G401.6 (cell line): Measurements from ENCODE around the gene TBRG1.
A peak's percentile ranks its signal among the peaks of the same experiment; 100 is the strongest.
"Not testable (repeated sequence)": the region's sequence is repeated elsewhere in the genome, so short reads cannot be mapped to it uniquely, and the experiment has no call there.

Source experiments
- FAIRE-seq: peaks from 2 replicates; lab custom pipeline; 2012; peaks lifted over from hg19 to GRCh38; lab: Jason Lieb, UNC

TBRG1 gene, protein sequence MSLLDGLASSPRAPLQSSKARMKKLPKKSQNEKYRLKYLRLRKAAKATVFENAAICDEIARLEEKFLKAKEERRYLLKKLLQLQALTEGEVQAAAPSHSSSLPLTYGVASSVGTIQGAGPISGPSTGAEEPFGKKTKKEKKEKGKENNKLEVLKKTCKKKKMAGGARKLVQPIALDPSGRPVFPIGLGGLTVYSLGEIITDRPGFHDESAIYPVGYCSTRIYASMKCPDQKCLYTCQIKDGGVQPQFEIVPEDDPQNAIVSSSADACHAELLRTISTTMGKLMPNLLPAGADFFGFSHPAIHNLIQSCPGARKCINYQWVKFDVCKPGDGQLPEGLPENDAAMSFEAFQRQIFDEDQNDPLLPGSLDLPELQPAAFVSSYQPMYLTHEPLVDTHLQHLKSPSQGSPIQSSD

DNA sequence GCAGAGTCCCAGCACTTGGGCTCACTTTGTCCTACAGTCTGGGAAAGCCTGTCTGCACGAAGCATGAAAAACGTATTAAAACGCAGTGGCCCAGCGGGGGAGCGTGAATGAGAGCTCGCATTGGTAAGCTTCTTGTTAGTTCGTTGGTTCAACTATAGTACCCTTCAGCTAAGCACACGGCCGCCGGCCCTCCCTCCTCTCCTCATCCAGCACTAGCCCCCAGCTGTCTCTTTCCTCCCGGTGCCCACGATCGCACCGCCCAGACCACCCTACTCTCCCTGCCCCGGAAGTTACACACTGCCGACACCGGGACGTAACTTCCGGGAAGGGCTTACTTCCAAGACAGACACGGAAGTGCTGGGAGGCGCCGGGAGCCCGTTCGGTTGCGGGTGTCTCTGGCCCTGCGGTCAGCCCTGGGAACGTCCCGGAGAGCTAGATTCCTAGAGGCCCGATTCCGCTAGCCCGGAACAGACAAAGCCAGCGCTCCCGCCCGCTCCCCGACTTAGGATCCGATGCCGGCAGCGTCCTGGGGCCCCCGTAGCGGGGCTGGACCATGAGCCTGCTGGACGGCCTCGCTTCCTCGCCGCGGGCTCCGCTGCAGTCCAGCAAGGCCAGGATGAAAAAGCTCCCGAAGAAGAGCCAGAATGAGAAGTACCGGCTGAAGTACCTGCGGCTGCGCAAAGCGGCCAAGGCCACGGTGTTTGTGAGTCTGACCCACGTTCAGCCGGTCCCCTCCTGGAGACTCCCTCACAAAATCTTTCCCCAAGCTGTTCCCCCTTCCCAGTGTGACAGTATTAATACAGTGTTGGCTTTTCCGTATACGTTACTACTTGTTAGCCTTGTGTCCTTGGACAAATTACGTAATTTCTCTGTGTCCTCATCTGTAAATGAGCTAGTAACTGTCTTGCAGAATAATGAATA, at the start of gene TBRG1:
TBRG1 (plus strand) TSS at position 334 of the 921 bp plus-strand sequence; CDS start at position 554, 220 bp downstream.
- peak; percentile 67 for FAIRE-seq

DNA sequence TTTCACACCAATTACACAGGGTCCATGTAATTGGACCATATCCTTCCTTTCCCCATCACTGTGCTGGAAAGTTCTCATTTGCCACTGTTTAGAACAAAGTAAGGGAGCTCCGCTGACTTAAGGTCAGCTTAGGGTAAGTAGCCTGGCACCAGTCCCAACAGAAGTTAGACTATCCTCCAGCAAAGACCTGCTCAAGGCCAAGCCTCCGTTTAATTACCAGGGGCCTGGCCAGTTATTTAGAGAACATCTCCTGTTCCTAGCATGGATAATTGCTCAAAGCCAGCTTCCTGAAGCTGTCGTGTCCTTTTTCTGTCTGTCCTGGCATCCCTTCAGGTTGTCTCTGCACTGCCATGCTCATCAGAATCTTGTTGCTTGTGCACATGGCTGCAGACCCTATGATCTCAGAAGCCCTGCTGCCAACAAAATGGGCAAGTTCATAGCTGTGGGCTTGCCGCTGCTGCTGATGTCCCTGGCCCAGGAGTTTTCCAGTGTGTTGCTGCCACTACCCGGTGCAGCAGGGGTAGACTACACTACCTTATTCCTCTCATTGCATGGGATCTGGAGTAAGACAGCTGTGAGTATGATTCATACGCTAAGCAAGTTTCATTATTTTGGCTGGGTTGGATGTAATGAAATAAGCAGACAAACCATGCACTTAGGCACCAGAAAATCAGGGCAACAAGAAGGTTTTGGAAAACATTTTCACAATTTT, 44.8 kb upstream of the TBRG1 start:
- FAIRE-seq, result no peak

DNA sequence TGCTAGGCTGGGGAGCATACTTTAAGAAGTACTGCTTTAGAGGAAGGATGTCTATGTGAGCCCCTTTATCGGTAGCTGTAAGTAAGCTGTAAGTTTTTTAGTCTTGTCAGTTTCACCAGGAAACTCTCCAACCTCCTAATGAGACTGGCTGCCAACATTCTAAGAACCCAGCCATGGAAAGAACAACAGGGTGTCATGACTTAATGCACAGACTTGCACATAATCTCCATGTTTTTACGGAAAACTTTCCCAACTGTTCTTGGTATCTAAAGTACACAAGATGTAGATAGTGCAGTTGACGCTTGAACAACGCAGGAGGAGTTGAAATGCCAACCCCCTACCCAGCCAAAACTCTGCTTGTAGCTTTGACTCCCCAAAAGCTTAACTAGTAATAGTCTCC, 43.9 kb upstream of the TBRG1 start:
- no peak for FAIRE-seq

DNA sequence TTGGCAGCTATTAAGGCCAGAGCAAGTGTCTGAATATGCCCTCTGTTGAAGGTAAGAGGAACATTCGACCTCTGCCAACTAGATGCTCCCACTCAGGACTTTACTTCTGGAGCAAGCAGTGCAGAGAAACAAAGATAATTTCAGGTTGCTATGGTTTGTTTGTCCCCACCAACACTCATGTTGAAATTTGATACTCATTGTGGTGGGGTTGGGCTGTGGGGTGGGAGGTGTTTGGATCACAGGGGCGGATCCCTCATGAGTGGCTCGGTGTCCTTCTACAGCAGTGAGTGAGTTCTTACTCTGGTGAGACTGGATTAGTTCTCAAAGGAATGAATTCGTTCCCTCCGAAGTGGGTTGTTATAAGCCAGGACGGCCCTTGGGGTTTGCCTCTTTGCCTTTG, 40.8 kb upstream of the TBRG1 start:
- no peak for FAIRE-seq

DNA sequence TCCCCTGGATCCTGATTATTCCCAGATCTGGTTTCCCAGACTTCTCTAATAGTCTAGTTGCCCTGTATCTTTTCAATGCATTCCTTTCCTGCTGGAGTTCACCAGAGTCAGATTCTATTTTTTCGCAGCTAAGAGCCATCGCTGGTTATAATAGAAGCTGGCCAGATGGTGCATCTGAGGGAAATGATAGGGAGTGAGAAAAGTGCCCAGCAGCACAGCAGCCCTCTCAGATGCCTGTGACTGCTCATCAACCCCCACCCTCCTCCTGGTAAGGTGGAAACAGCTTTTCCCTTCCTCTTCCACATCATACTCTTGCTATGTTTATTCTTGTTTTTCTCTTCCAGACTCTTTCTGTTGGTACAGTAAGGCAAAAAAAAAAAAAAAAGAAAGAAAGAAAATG, 40.1 kb upstream of the TBRG1 start:
- no peak for FAIRE-seq

DNA sequence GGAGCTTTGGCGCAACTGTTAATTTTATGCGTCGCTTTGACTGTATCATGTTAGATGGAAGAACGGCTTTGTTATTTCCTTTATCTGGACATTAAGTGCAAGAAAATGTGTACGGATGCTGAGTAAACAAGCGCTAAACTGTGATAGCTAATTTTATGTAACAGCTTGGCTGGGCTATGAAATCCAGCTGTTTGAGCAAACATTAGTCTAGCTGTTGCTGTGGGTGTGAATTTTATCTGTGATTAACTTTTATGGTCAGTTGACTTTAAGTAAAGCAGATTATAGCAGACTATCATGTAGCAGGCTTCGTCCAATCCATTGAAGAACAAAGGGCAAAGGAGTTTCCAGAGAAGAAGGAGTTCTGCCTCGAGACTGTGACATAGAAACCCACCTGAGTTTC, 38.9 kb upstream of the TBRG1 start:
- FAIRE-seq, result no peak

DNA sequence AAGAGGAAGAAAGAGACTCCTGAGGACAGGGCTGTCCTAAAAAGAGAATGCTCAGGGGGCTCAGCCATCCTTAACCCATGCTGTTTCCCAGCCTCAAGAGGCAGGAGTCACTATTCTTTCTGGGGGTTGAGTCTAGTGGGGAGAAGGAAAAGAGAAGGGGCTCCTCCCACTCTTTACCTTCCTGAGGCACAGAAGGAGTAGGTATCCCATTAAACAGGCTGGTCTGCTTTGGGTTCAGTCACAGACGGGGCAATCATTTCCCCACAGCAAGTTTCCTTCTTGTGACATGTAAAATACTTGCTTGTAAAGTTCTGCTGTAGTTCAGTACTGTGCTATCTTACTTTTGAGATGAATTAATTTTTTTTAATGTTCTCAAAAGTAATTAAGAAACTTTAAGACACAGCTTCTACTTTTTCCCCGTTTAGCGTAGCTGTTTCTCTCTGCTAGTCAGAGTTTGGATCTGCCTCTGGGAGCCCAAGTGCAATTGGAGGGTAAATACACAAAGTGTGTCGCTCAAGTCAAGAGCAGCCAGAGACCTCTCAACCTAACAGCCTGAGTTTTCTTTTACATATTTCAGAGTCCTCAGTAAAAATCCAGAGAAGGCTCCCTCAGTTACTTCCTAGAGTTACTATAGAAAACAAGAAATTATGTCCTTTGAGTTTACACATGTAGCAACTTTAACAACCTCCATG, 37.8 kb upstream of the TBRG1 start:
- FAIRE-seq, result no peak

DNA sequence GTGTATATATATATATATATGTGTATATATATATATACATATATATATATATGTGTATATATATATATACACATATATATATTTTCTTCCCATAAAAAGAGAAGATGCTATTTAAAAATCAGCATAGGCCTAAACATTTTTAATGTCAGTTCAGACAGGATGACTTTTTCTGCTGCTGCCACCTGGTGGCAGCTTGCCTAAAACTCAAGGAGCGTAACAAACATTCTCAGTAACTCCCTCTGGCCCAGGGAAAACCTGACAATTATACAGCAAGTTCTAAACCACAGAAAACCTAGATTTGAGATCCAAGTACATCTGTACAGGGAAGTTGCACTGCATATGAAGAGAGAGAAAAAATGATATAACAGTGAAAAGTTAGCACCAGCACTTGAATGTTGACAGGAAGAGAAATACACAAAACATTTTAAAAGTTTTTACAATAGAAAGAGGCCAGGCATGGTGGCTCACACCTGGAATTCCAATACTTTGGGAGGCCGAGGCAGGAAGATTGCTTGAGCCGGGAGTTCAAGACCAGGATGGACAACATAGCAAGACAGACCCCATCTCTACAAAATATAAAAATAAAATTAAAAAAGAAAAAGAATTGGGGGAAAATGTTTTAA, 36.3 kb upstream of the TBRG1 start:
- no peak for FAIRE-seq

DNA sequence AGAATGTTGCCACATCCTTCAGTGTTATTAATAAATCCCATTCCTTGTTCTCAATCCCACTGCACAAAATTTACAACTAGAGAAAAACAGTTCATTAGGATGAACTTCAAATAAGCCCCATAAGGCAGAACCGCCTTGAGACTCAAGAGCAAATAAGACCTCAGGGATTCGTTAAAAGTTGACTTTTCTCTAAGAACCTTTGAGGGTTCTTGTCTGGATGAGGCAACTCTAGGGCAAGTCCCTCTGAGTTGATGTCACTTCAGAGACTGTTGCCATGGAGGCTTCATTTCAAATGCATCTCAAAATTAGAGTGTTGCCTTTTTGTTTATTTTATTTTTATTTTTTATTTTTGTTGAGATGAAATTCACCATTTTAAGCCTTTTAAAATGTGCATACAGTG, 31.2 kb upstream of the TBRG1 start:
- no peak for FAIRE-seq

DNA sequence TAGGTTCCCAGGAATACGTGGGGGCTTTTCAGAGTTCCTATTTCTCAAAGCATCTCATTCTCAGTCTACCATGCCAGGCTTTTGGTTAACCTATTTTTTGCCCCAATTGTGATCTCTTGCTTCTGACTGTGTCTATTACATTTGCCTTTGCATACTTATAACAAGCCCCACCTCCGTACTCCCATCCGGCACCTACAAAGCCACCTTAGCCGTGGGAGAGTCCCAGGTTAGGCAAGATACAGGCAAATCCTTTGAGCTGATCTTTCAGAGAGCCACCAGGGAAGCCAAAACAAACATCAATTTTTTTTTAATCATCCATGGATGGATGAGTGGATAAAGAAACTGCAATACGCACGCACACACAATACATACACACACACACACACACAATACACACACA, 30.0 kb upstream of the TBRG1 start:
- FAIRE-seq, result no peak

DNA sequence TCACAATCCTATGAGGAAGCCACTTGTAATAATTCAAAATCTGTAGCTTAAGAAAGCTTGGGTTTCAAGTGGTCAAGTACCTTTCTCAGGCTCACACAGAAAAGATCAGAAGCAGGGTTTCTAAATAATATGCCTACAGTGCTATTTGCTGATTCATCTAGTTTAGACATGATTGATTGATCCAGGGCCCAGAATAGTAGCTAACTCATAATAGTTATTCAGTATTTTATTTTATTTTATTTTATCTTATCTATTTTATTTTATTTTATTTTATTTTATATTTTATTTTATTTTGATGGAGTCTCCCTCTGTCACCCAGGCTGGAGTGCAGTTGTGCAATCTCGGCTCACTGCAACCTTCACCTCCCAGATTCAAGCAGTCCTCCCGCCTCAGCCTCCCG, 27.4 kb upstream of the TBRG1 start:
- no peak for FAIRE-seq

DNA sequence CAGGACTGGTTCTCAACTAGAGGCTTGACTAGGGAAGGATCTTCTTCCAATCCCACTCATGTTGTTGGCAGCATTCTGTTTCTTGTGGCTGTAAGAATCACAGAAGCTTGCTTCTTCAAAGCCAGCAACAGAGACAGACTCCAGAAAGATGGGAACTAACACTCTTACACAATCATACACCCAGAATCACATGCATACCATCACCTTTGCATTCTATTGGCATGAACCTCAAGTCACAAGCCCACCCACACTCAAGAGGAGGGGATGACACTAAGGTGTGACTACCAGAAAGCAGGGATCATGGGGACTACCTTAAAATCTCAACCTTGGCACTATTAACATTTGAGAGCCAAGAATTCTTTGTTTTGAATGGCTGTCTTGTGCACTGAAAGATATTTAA, 25.0 kb upstream of the TBRG1 start:
- FAIRE-seq, result no peak

DNA sequence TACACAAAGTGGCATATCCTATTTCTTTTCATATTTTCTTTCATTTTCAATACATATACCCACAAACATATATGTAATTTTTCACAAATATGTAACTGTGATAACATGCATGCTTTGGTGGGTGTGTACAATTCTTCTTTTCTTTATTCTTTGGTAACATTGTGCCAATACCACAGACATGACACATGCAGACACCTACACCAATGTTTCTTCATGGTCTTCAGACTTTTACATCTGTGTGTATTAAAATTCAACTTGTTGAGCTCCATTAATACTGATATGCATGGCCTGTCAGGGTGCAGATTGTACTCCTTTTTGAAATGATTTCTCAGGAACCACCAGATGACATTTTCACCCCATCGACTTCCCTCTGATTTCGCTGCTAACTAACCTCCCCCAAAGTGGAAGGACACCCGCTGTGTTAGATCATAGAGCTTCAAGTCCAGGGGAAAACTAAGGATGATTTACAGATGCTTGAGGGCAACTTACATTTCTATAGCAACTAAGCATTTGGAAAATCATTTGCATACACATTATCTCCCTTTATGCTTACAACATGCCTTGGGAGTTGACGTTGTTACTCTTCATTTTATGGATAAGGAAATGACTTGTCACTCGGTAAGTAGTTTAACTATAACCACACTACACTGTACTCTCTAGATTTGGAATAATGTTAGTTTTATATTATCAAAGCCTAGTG, 21.9 kb upstream of the TBRG1 start:
- no peak for FAIRE-seq

DNA sequence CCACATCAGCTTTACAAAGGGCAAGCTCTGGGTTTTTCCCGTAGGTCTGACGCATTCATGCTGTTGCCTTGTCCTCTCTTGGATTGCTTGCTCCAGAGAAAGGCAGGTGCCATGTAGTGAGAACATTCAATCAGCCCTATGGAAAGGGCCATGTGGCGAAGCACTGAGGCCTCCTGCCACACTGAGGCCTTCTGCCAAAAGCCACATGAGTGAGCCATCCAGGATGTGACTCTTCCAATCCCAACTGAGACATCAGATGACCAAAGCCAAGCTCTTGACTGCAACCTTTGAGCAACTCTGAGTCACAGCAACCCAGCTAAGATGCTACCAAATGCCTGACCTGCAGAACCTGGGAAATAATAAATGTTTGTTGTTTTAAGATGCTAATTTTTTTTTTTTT, 20.5 kb upstream of the TBRG1 start:
- FAIRE-seq, result no peak

DNA sequence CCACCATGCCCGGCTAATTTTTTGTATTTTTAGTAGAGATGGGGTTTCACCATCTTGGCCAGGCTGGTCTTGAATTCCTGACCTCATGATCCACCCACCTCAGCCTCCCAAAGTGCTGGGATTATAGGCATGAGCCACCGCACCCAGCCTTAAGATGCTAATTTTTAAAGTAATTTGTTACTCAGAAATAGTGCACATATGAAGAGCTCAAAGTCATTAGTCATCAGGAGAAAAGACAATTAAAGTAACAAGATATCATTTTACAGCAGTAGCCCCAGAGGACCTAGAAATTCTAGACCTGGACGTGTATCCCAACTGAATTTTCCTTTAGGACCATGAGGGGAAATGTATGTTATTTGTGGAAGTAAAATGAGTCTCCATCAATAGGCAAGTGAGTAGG, 19.9 kb upstream of the TBRG1 start:
- not testable (repeated sequence) for FAIRE-seq

DNA sequence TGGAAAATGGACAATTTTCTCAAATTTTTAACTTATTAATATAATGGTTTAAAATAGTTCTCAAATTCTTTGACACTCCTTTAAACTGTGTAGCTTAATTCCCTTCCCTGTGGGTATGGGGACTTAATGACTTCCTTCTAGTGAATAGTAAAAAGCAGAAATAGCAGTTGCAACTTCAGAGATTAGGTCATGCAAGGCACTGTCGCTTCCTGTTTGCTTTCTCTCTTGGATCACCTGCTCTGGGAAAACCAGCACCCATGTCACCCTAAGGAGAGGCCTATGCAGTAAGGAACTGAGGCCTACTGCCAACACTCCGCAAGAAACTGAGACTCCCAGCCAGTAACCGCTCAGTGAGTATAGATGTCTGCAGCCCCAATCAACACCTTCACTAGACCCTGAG, 16.9 kb upstream of the TBRG1 start:
- no peak for FAIRE-seq

DNA sequence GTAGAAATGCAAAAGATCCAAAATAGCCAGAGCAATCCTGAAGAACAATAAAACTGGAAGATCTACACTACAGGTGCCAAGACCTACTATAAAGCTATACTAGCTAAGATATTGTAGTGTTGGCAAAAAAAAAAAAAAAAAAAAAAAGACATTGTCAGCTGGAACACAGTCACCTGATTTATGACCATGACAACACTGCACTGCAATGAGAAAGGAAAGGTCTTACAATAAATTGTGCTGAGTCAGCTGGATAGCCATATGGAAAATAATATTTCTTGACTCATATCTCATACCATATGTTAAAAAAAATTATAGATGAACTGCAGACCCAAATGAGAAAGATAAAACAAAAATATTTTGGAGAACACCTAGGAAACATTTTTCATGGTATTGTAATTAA, 14.5 kb upstream of the TBRG1 start:
- FAIRE-seq, result no peak

DNA sequence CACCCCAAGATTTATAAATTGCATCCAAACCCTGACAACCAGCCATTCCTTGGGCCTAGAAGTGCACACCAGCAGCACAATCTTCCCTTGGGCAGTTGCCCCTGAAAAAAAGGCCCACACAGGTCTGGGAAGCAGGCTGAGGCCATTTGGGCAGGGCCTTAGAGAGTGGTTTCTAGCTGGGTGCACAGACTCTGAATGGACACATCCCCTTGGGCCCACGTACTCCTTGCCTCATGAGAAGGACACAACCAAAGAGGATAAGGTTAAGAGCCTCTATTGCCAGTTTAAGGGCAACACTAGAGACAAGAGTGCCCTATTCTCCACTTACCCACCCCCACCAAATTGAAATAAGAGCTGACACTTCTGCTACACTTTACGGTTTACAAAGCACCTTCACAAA, 12.4 kb upstream of the TBRG1 start:
- FAIRE-seq, result no peak

DNA sequence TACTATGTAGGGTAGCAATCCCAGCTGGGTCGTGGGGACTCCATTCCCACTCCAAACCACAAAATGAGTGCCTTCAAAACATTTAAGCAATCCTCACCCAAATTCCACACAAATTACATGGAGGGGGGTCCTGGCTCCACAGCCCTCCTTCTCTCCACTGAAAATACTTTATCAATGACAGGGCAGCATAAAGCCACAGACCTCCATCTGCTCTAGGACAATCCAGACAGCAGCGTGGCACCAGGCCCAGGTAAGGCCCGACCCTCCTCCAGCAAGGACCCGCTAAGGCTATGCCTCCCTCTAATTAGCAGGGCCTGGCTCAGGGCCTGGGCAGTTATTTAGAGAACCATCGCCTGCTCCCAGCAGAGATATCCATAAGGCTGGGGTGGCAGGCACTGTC, 11.6 kb upstream of the TBRG1 start, which contains the start of gene PANX3:
PANX3 (plus strand) TSS at position 365 of the 400 bp plus-strand sequence. CDS start 129 bp downstream, outside the sequence.
- no peak for FAIRE-seq

DNA sequence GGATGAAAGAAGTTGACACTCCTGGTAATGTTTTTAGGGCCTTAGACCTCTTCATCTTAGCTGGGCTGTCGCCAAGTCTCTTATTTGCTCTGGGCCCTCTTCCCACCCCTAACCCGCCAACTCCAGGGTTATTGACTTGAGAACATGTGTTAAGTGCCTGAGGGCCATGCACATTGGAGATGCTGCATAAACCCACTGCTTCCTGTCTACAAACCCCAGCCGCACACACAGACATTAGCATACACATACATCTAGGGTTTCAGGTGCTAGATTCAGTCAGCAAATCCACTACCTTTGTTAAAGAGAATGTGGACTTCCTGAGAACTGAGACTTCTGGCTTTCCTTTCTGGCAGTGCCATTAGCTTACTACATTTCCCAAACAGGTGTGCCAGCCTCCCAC, 10.6 kb upstream of the TBRG1 start:
- FAIRE-seq, result no peak
